ENCODE results near the gene B4GALT4. TPM values are rescaled to one million over a fixed set of nuclear protein-coding genes. Genes with fewer than 3 reads are reported as not detected.

The B4GALT4 gene
- 43.3 and 46.5 TPM in 2 replicates for total RNA-seq (2021)
- long read RNA-seq, transcript B4GALT4-202 (8 exons, 2,459 nt), result major isoform, 228 of 414 reads
- long read RNA-seq, transcript B4GALT4-201 (9 exons, 2,385 nt), result minor isoform, 78 of 414 reads
- long read RNA-seq, partial matches to known transcripts, result 17 of 414 reads
- long read RNA-seq, other reads (novel, unspliced or antisense), result 89 of 414 reads

DNA sequence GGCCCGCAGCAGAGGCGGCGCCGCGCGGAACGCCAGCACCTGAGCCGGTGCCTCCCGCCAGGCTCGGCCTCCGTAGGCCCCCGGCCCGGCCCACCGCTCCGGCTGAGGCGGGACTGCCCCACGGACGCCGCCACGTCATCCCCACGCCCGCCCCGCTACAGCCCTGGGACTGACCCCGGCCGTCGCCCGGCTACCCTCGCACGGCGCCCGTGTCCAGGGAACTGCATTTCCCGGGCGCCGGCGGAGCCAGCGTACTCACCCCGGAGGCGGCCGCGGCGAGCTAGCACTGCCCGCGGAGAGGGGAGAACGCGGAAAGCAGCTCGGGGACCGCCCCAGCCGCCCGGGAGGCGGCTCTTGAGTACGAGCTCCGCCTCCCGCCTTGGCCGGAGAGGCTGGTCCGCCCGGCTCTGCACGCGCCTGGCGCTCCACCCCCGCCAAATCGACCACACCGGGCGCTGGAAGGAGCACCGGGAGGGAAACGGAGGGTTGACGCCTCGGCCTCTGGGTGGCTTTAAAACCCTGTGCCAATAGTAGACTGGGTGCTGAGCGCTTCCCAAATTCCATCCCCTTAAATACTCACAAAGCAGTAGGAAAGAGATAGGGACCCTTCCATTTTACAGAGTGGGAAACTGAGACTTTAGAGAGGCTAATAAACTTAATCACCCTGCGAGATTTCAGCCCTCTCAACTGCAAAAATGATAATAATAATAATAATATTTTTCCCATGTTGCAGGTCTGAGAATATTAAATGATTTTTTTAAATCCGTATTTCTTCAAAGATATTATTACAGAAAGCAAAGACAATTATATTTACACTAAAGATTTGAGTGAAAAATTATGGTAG lies at the start of gene B4GALT4:
Gene B4GALT4 (minus strand): TSS at position 288 of the 844 bp plus-strand sequence. CDS start 10,779 bp downstream, outside the sequence.
- H3K27me3 Mint-ChIP-seq (ENCODE audit: low read depth), result no peaks in the 10 kb centered on the region; the same call in 1 of the 2 replicates
- Histone ChIP-seq H3K23me2 (ENCODE audit: insufficient read length, low read depth, low read length, poor library complexity, severe bottlenecking) (peaks cover 8% of the 10 kb centered on the region), H2AK5ac (ENCODE audit: insufficient read length, low read length) (no peak within 1 kb of the TSS), H3K9me3 (ENCODE audit: control insufficient read depth, low read depth, low read length) (no peaks in the 10 kb centered on the region), H3K14ac (ENCODE audit: insufficient read depth, low read length) (peak within 1 kb of the TSS; percentile 34; the same call in 1 of the 2 replicates), H3K56ac (ENCODE audit: insufficient read length, low read depth, low read length) (no peak within 1 kb of the TSS), H2BK120ac (ENCODE audit: low read depth, low read length, poor library complexity, severe bottlenecking) (no peak within 1 kb of the TSS), H3K18ac (ENCODE audit: insufficient read length, low read depth, low read length) (no peak within 1 kb of the TSS), H4K5ac (ENCODE audit: insufficient read length, low read depth, low read length) (no peak within 1 kb of the TSS), H3K27me3 (ENCODE audit: insufficient read depth, low read length) (no peaks in the 10 kb centered on the region), H2BK20ac (ENCODE audit: low read depth, low read length, poor library complexity, severe bottlenecking) (no peak within 1 kb of the TSS), H3T11ph (ENCODE audit: low read length) (no peak within 1 kb of the TSS), H2AFZ (ENCODE audit: low read length) (no peak within 1 kb of the TSS), H3K79me1 (ENCODE audit: insufficient read depth, low read depth, low read length, poor library complexity, severe bottlenecking) (no peaks in the 10 kb centered on the region), H4K20me1 (ENCODE audit: control insufficient read depth, insufficient read depth, insufficient read length) (no peaks in the 10 kb centered on the region), H3K9ac (ENCODE audit: extremely low read depth, insufficient read length, low read length) (peak within 1 kb of the TSS; percentile 78), H3K79me2 (ENCODE audit: insufficient read depth, low read length) (peaks cover 17% of the 10 kb centered on the region), H4K8ac (replicated peaks; ENCODE audit: insufficient read length, low read depth, low read length) (no peak within 1 kb of the TSS), H2BK12ac (ENCODE audit: insufficient read length, low read depth, low read length) (no peak within 1 kb of the TSS), H3K4me1 (ENCODE audit: insufficient read depth, low read length) (no peaks in the 10 kb centered on the region), H3K27ac (ENCODE audit: insufficient read length, low read depth, low read length) (no peak within 1 kb of the TSS), H3K23ac (ENCODE audit: insufficient read length, low read depth, low read length) (no peak within 1 kb of the TSS), H2BK15ac (ENCODE audit: low read depth, low read length) (no peak within 1 kb of the TSS), H3K4me2 (ENCODE audit: insufficient read depth, insufficient read length, low read length) (peak within 1 kb of the TSS; percentile 99), H2BK5ac (ENCODE audit: insufficient read length, low read length) (no peak within 1 kb of the TSS), H3K4ac (ENCODE audit: low read depth, low read length) (no peak within 1 kb of the TSS), H4K91ac (ENCODE audit: insufficient read length, low read depth, low read length) (no peak within 1 kb of the TSS)
- peak within 1 kb of the TSS; percentile 73 to 84 for H3K4me3 Mint-ChIP-seq
- H3K4me1 Mint-ChIP-seq, result peaks cover 25 to 26% of the 10 kb centered on the region in 2 experiments
- peaks cover 4 to 5% of the 10 kb centered on the region in 2 experiments for H3K9me3 Mint-ChIP-seq
- no CpG with 5 or more reads among the region's 70 CpGs for WGBS (ENCODE audit: extremely low coverage, insufficient read length, low lambda C conversion rate)
- peaks cover 7 to 19% (median 17%) of the 10 kb centered on the region in 3 experiments; a peak in 5 of 7 replicates for H3K36me3 Mint-ChIP-seq (ENCODE audit: insufficient read depth in 1 of 3, low read depth in 3 of 3)
- TF ChIP-seq CTCF (conservative IDR thresholded peaks at IDR 0.05), result no peak
- H3K27ac Mint-ChIP-seq, result peak within 1 kb of the TSS; percentile 49 to 79 (median 69); a peak in 6 of 7 replicates
- peak; percentile 89 for DNase-seq
